ENCODE results near the gene EYS.
"Not testable (repeated sequence)": the region's sequence is repeated elsewhere in the genome, so short reads cannot be mapped to it uniquely, and the experiment has no call there.

Gene EYS

GRCh38 chr6:64083261-64083660 is 1623.8 kb downstream of the EYS start:
- DNase-seq = no peak

- DNase-seq = no peak
These were observed 1625.6 kb downstream of the EYS start for GRCh38 chr6:64081453-64081852.

GRCh38 chr6:64074981-64075380 is 1632.0 kb downstream of the EYS start:
- DNase-seq = no peak

- DNase-seq = no peak
These were observed 1634.3 kb downstream of the EYS start for GRCh38 chr6:64072686-64073085.

- DNase-seq = no peak
These were observed 1642.1 kb downstream of the EYS start for GRCh38 chr6:64064919-64065318.

- DNase-seq = no peak
These were observed 1643.9 kb downstream of the EYS start for GRCh38 chr6:64062960-64063683.

GRCh38 chr6:64054861-64055260 is 1652.2 kb downstream of the EYS start:
- no peak for DNase-seq

- no peak for DNase-seq
These were observed 1656.4 kb downstream of the EYS start for GRCh38 chr6:64050590-64050989.

GRCh38 chr6:64049736-64050135 is 1657.3 kb downstream of the EYS start:
- no peak for DNase-seq

GRCh38 chr6:64046746-64047208 is 1660.2 kb downstream of the EYS start:
- DNase-seq = no peak

GRCh38 chr6:64041373-64041772 is 1665.7 kb downstream of the EYS start:
- no peak for DNase-seq

GRCh38 chr6:64040113-64040512 is 1666.9 kb downstream of the EYS start:
- no peak for DNase-seq

- DNase-seq = no peak
These were observed 1669.6 kb downstream of the EYS start for GRCh38 chr6:64037427-64037826.

- DNase-seq = no peak
These were observed 1671.9 kb downstream of the EYS start for GRCh38 chr6:64034910-64035655.

- no peak for DNase-seq
These were observed 1672.7 kb downstream of the EYS start for GRCh38 chr6:64034291-64034690.

- DNase-seq = not testable (repeated sequence)
These were observed 1675.9 kb downstream of the EYS start for GRCh38 chr6:64030950-64031618.

GRCh38 chr6:64023693-64024092 is 1683.3 kb downstream of the EYS start:
- DNase-seq = no peak

GRCh38 chr6:64014595-64014994 is 1692.4 kb downstream of the EYS start:
- DNase-seq = no peak

- DNase-seq = peak; percentile 56
These were observed 1694.0 kb downstream of the EYS start for GRCh38 chr6:64013011-64013410.

- peak; percentile 80 for DNase-seq
These were observed 1694.5 kb downstream of the EYS start for GRCh38 chr6:64012351-64013001.

- no peak for DNase-seq
These were observed 1696.4 kb downstream of the EYS start for GRCh38 chr6:64010666-64011065.

- no peak for DNase-seq
These were observed 1697.0 kb downstream of the EYS start for GRCh38 chr6:64010010-64010409.

- no peak for DNase-seq
These were observed 1700.8 kb downstream of the EYS start for GRCh38 chr6:64006246-64006645.

Measured in NCI-H748 treated with DMSO at 0.1 percent for 48 hours (cell line).